ENCODE results near the gene PROX1.

PROX1 gene

GRCh38 chr1:213972141-213972540 lies 15.6 kb upstream of the PROX1 start:
- H3K4me3 Mint-ChIP-seq, result no peak overlapping the region
- H3K9me3 Mint-ChIP-seq, result peaks cover 3% of the 10 kb centered on the region
- no peak for ATAC-seq
- H3K36me3 Mint-ChIP-seq, result no peaks in the 10 kb centered on the region
- H3K27ac Mint-ChIP-seq, result no peak overlapping the region
- no peak for DNase-seq (ENCODE audit: low spot score in 2 of 2)
- H3K4me1 Mint-ChIP-seq, result no peaks in the 10 kb centered on the region

GRCh38 chr1:213973129-213973528 lies 14.6 kb upstream of the PROX1 start:
- Mint-ChIP-seq H3K36me3 (no peaks in the 10 kb centered on the region), H3K4me1 (no peaks in the 10 kb centered on the region), H3K4me3 (no peak overlapping the region), H3K9me3 (peaks cover 3% of the 10 kb centered on the region), H3K27ac (no peak overlapping the region)
- DNase-seq (ENCODE audit: low spot score in 2 of 2) (no peak), ATAC-seq (no peak)

GRCh38 chr1:213976665-213977485 lies 10.9 kb upstream of the PROX1 start:
- Mint-ChIP-seq H3K4me3 (no peak overlapping the region), H3K4me1 (peaks cover 6% of the 10 kb centered on the region), H3K27ac (no peak overlapping the region), H3K36me3 (no peaks in the 10 kb centered on the region), H3K9me3 (no peaks in the 10 kb centered on the region)
- ATAC-seq (no peak), DNase-seq (ENCODE audit: low spot score in 2 of 2) (no peak)

- DNase-seq (ENCODE audit: low spot score in 2 of 2) (no peak), ATAC-seq (no peak)
- Mint-ChIP-seq H3K27ac (no peak overlapping the region), H3K9me3 (no peaks in the 10 kb centered on the region), H3K4me1 (peaks cover 6% of the 10 kb centered on the region), H3K4me3 (no peak overlapping the region), H3K36me3 (no peaks in the 10 kb centered on the region)
These were observed 10.3 kb upstream of the PROX1 start for GRCh38 chr1:213977486-213977842.

- H3K9me3 Mint-ChIP-seq, result no peaks in the 10 kb centered on the region
- no peaks in the 10 kb centered on the region for H3K36me3 Mint-ChIP-seq
- no peak overlapping the region for H3K4me3 Mint-ChIP-seq
- H3K4me1 Mint-ChIP-seq, result peaks cover 6% of the 10 kb centered on the region
- DNase-seq (ENCODE audit: low spot score in 2 of 2), result no peak
- no peak overlapping the region for H3K27ac Mint-ChIP-seq
- no peak for ATAC-seq
These were observed 9.9 kb upstream of the PROX1 start for GRCh38 chr1:213977909-213978308.

GRCh38 chr1:213979751-213980586 lies 7.8 kb upstream of the PROX1 start:
- DNase-seq (ENCODE audit: low spot score in 2 of 2), result no peak
- Mint-ChIP-seq H3K4me3 (no peak overlapping the region), H3K27ac (no peak overlapping the region), H3K4me1 (peaks cover 6% of the 10 kb centered on the region), H3K36me3 (no peaks in the 10 kb centered on the region), H3K9me3 (no peaks in the 10 kb centered on the region)
- no peak for ATAC-seq

GRCh38 chr1:213980906-213981305 lies 6.9 kb upstream of the PROX1 start:
- no peaks in the 10 kb centered on the region for H3K9me3 Mint-ChIP-seq
- H3K36me3 Mint-ChIP-seq, result peaks cover 3% of the 10 kb centered on the region
- ATAC-seq, result no peak
- H3K4me3 Mint-ChIP-seq, result no peak overlapping the region
- no peak for DNase-seq (ENCODE audit: low spot score in 2 of 2)
- no peak overlapping the region for H3K27ac Mint-ChIP-seq
- H3K4me1 Mint-ChIP-seq, result peaks cover 9% of the 10 kb centered on the region

- ATAC-seq (no peak), DNase-seq (ENCODE audit: low spot score in 2 of 2) (no peak)
- peaks cover 12% of the 10 kb centered on the region for H3K4me1 Mint-ChIP-seq
- H3K4me3 Mint-ChIP-seq, result no peak overlapping the region
- H3K9me3 Mint-ChIP-seq, result no peaks in the 10 kb centered on the region
- H3K36me3 Mint-ChIP-seq, result peaks cover 6% of the 10 kb centered on the region
- no peak overlapping the region for H3K27ac Mint-ChIP-seq
These were observed 5.5 kb upstream of the PROX1 start for GRCh38 chr1:213982289-213982671.

GRCh38 chr1:213982672-213983492 lies 4.9 kb upstream of the PROX1 start:
- H3K4me1 Mint-ChIP-seq, result peaks cover 17% of the 10 kb centered on the region
- no peak for DNase-seq (ENCODE audit: low spot score in 2 of 2)

GRCh38 chr1:213983493-213984386 lies 4.0 kb upstream of the PROX1 start:
- DNase-seq (ENCODE audit: low spot score in 2 of 2), result no peak
- ATAC-seq, result no peak
- Mint-ChIP-seq H3K27ac (no peak overlapping the region), H3K36me3 (peaks cover 12% of the 10 kb centered on the region), H3K9me3 (peaks cover 3% of the 10 kb centered on the region), H3K4me3 (no peak overlapping the region), H3K4me1 (peaks cover 26% of the 10 kb centered on the region)

More at GRCh38 chr1:213982672-213983492, 4.9 kb upstream of the PROX1 start:
- no peak overlapping the region for H3K27ac Mint-ChIP-seq
- peaks cover 7% of the 10 kb centered on the region for H3K36me3 Mint-ChIP-seq
- no peak for ATAC-seq
- no peak overlapping the region for H3K4me3 Mint-ChIP-seq
- peaks cover 2% of the 10 kb centered on the region for H3K9me3 Mint-ChIP-seq

GRCh38 chr1:213984387-213985208 lies 3.2 kb upstream of the PROX1 start:
- no peak for DNase-seq (ENCODE audit: low spot score in 2 of 2)
- peaks cover 3% of the 10 kb centered on the region for H3K9me3 Mint-ChIP-seq
- no peak for ATAC-seq
- H3K27ac Mint-ChIP-seq, result no peak overlapping the region
- H3K4me3 Mint-ChIP-seq, result no peak overlapping the region
- H3K36me3 Mint-ChIP-seq, result peaks cover 12% of the 10 kb centered on the region
- H3K4me1 Mint-ChIP-seq, result peaks cover 30% of the 10 kb centered on the region

- H3K4me3 Mint-ChIP-seq, result no peak overlapping the region
- peaks cover 3% of the 10 kb centered on the region for H3K9me3 Mint-ChIP-seq
- ATAC-seq, result peak; percentile 26
- DNase-seq (ENCODE audit: low spot score in 2 of 2), result no peak
- H3K36me3 Mint-ChIP-seq, result peaks cover 12% of the 10 kb centered on the region
- peaks cover 29% of the 10 kb centered on the region for H3K4me1 Mint-ChIP-seq
- no peak overlapping the region for H3K27ac Mint-ChIP-seq
These were observed 2.4 kb upstream of the PROX1 start for GRCh38 chr1:213985209-213986019.
